K562 (cell line): ENCODE data around the gene SLC6A9. TPM values are rescaled to one million over a fixed set of nuclear protein-coding genes. Genes with fewer than 3 reads are reported as not detected.

ENCODE experiments used
- ARID1B ChIP-seq: fragments of 450-650 bp; IDR thresholded peaks from 2 replicates; pipeline ENCODE4 v1.6.1; 2016; ENCODE audit warnings: antibody characterized with exemption, mild to moderate bottlenecking, inconsistent platforms
- CEBPZ ChIP-seq: fragments of 150-350 bp; IDR thresholded peaks from 2 replicates; pipeline ENCODE4 v1.6.1; 2014; ENCODE audit warnings: low read depth, mild to moderate bottlenecking, low read length, borderline replicate concordance
- NFIC ChIP-seq: fragments of 450-650 bp; IDR thresholded peaks from 2 replicates; pipeline ENCODE4 v1.6.1; 2017; ENCODE audit warnings: mild to moderate bottlenecking, inconsistent platforms
- NFYB ChIP-seq: IDR thresholded peaks from 2 replicates; pipeline ENCODE4 v1.6.1; 2011; ENCODE audit warnings: mild to moderate bottlenecking, moderate library complexity; ENCODE audit not compliant: insufficient read length; ENCODE audit errors: extremely low read depth
- PHB ChIP-seq: fragments of 250-450 bp; sonication (Bioruptor Pico); IDR thresholded peaks from 2 replicates; pipeline ENCODE4 v1.5.0; 2021
- RNF219 ChIP-seq: fragments of 250-450 bp; sonication (Bioruptor Pico); IDR thresholded peaks from 2 replicates; pipeline ENCODE4 v1.5.0; 2022; ENCODE audit warnings: mild to moderate bottlenecking
- ZBTB43 ChIP-seq: sonication (generic); formaldehyde crosslinking; IDR thresholded peaks from 2 replicates; pipeline ENCODE4 v1.8.0; 2023; ENCODE audit warnings: mild to moderate bottlenecking, missing genetic modification reagents
- ZNF318 ChIP-seq, 2 experiments: fragments of 450-650 bp; IDR thresholded peaks; 2 replicates each; pipeline ENCODE4 v1.6.1; 2016; ENCODE audit warnings: mild to moderate bottlenecking in 2 of 2, borderline replicate concordance in 1 of 2, low read depth in 1 of 2, moderate library complexity in 1 of 2
- polyA plus RNA-seq, 8 experiments: library from polyadenylated mRNA; depleted of rRNA in 4 of 8; stranded (reverse) in 5 of 8; unstranded in 3 of 8; fragments of >200 nt; fragmentation: Nextera tagmentation in 2 of 8; fragmentation: Illumina TruSeq in 1 of 8; extraction: Ambion mirVana in 2 of 8; extraction: Trizol in 1 of 8; gene quantifications; 2 replicates each; pipeline versions ENCODE4 v1.2.1 to v1.2.3, GENCODE V29; 2011 to 2014; ENCODE audit warnings: inconsistent platforms in 1 of 8, missing spikeins in 1 of 8
- total RNA-seq, 7 experiments: library from RNA; depleted of rRNA in 6 of 7; stranded (reverse); fragments of >200 nt in 6 of 7; fragmentation: Illumina TruSeq in 2 of 7; extraction: Trizol in 2 of 7; gene quantifications; 2 replicates each; pipeline versions ENCODE4 v1.2.1 to v1.2.3, GENCODE V29; 2011 to 2021; ENCODE audit warnings: low replicate concordance in 1 of 7
- TF ChIP-seq, protein P1 (sequence below): fragments of 250-450 bp; sonication (Bioruptor Pico); IDR thresholded peaks from 2 replicates; pipeline ENCODE4 v1.8.0; 2022; ENCODE audit warnings: inconsistent platforms, mild to moderate bottlenecking, moderate library complexity, borderline replicate concordance

Gene SLC6A9
- total and polyA plus RNA-seq, 9 of the 15 experiments (the other 6 are each of a cell fraction or from before 2014, with no cell fraction given) = 0.17 to 18.7 (median 2.9) TPM

DNA sequence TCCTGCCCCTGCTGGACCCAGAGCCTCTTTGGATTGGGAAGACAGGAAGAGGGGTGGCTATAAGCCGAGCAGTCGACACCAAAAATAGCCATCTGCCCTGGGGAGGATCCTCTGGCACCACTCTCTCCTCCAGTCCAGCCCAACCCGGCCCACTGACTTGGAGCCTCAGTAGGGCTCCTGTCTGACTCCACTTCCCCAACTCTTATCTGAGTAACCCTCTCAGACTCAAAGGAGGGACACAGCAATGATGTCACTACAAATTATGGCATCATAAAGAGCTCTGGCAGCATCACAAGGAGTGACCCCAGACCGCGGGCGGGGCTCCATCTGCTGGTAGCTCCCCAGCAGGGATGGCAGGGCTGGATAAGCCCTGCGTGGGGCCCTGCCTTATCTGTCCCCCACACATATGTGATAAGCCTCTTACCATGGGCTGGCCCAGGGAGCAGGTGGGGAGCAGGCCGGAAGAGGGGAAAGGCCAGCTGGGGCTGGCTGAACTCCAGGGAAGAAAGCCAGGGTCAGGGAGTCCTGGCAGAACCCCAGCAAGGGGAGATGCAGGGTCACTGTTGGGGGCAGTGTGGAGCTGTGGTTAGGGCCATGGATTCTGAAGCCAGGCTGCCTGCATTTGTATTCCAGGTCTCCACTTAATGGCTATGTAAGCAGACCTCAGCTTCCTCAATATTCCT is 4.6 kb upstream of the SLC6A9 start (continued):
- no peak for TF ChIP-seq NFYB
- TF ChIP-seq CEBPZ = no peak
- peak; percentile 100 for TF ChIP-seq ARID1B
- no peak for TF ChIP-seq PHB (CRISPR knock-in tag)
- TF ChIP-seq ZNF318 (IDR thresholded peaks at IDR 0.05; ENCODE audit: borderline replicate concordance in 1 of 2, low read depth in 1 of 2) = peak in 1 of 2 experiments; percentile 95; a peak in 2 of 4 replicates
- TF ChIP-seq RNF219 (CRISPR knock-in tag) = 0 out of 2 replicates have a peak, but pooled peaks have one; percentile 3
- no peak for TF ChIP-seq ZBTB43 (CRISPR knock-in tag)
- TF ChIP-seq NFIC = peak; percentile 100
- TF ChIP-seq, protein P1, sequence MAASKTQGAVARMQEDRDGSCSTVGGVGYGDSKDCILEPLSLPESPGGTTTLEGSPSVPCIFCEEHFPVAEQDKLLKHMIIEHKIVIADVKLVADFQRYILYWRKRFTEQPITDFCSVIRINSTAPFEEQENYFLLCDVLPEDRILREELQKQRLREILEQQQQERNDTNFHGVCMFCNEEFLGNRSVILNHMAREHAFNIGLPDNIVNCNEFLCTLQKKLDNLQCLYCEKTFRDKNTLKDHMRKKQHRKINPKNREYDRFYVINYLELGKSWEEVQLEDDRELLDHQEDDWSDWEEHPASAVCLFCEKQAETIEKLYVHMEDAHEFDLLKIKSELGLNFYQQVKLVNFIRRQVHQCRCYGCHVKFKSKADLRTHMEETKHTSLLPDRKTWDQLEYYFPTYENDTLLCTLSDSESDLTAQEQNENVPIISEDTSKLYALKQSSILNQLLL (CRISPR knock-in tag) = no peak
